ENCODE measurements around the gene ELMO1.
A peak's percentile ranks its signal among the peaks of the same experiment; 100 is the strongest.

ELMO1 gene

DNA sequence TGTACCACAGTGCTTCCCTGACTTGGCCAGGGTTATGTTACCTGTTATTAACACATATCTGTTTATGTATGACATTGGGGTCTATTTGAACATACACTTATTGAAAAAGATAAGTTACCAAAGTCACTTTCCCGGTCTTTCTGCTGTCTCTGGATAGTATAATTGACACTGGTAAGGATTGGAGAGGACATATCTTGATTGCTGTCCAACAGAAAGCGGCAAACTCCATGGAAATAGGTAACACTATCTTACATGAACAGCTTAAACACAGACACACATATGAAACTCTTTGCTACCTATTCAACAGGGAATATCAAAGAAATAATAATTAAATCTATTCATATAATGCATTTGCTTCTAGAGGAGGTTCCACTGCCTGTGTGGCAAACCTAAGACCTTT lies 441.9 kb downstream of the ELMO1 start:
- Histone ChIP-seq H3K27ac (no peak overlapping the region), H3K4me3 (no peak overlapping the region)
- no peak for DNase-seq (ENCODE audit: low spot score)
- TF ChIP-seq, protein P1, sequence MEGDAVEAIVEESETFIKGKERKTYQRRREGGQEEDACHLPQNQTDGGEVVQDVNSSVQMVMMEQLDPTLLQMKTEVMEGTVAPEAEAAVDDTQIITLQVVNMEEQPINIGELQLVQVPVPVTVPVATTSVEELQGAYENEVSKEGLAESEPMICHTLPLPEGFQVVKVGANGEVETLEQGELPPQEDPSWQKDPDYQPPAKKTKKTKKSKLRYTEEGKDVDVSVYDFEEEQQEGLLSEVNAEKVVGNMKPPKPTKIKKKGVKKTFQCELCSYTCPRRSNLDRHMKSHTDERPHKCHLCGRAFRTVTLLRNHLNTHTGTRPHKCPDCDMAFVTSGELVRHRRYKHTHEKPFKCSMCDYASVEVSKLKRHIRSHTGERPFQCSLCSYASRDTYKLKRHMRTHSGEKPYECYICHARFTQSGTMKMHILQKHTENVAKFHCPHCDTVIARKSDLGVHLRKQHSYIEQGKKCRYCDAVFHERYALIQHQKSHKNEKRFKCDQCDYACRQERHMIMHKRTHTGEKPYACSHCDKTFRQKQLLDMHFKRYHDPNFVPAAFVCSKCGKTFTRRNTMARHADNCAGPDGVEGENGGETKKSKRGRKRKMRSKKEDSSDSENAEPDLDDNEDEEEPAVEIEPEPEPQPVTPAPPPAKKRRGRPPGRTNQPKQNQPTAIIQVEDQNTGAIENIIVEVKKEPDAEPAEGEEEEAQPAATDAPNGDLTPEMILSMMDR (IDR thresholded peaks at IDR 0.05): no peak

DNA sequence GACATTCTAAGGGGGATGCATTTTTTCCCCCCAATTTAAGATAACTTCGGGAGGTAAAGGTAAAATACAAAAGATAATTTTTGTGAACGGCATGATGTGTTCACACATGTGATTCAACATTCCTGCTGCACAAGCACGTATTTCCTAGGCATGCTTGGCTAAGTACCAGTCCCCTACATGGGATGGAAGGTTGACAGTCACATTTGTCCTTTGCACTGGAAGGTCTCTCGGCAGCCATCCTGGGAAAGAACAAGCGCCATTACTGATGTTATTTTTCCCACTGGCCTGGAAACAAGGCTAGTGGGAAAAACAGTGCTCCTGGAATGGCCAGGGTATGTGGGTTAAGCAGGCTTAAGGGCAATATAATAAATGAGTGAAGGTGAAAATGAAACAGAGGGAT lies 448.2 kb downstream of the ELMO1 start:
- Histone ChIP-seq H3K27ac (no peak overlapping the region), H3K4me3 (no peak overlapping the region)
- TF ChIP-seq, protein P1 (IDR thresholded peaks at IDR 0.05): no peak
- DNase-seq (ENCODE audit: low spot score): no peak

DNA sequence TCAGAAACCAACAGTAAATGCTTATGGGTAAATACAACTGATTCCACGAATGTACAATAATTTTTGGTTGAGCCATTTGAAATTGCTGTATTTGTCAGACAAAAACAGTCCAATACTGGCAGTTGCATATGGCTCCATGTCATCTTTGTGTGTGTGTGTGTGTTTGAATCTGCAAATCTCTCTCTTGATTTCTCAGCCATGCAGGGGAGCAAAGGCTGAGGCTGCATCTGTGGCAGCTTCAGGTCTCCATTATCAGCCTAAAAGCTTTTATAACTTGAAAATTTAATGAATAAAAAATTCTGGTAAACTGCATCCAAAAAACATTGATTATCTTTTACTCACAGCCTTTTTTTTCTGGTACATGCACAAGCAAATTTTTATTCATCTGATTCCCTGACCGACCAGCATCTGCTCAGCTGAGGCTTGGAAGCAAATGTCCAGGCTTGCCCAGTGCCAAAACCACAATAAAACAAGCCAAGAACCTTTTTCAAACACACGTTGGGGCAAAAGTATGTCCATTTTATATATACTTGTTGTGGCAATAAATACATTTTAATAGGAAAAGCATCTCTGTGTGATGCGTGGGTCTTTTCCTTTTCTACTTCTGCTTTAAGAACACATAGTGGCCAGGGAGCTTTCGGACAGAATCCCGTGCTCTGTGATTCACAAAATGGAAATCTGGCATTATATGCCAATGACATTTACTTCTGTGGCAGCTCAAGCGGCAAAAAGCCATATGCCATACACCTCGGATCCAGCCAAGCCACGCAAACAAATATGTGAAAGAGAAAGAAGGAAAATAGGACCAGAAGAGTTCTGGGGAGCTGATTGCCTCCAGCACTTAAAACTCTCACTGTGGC lies 448.8 kb downstream of the ELMO1 start:
- no peak for DNase-seq (ENCODE audit: low spot score)
- TF ChIP-seq, protein P1 (IDR thresholded peaks at IDR 0.05): no peak
- Histone ChIP-seq H3K4me3 (no peak overlapping the region), H3K27ac (no peak overlapping the region)

DNA sequence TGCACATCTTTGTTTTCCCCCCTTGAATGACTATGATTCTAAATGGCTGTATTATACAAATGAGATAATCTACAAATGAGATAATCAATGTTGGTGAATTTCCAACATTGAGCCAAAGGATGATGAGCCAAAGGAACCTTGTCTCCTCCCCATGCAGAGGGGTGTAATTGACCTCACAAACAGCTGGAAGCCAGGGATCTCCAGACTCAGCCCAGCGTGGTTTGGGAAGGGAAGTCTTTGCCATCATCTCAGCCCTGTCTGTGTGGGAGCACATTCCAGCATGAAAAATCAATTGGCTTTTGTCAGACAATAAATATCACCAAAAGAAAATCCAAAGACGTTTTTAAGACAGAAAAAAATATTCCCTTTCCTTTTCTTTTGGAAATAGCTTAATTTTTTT lies 452.9 kb downstream of the ELMO1 start:
- TF ChIP-seq, protein P1 (IDR thresholded peaks at IDR 0.05): no peak
- H3K4me3 ChIP-seq: no peak overlapping the region
- no peak overlapping the region for H3K27ac ChIP-seq
- DNase-seq (ENCODE audit: low spot score): no peak

DNA sequence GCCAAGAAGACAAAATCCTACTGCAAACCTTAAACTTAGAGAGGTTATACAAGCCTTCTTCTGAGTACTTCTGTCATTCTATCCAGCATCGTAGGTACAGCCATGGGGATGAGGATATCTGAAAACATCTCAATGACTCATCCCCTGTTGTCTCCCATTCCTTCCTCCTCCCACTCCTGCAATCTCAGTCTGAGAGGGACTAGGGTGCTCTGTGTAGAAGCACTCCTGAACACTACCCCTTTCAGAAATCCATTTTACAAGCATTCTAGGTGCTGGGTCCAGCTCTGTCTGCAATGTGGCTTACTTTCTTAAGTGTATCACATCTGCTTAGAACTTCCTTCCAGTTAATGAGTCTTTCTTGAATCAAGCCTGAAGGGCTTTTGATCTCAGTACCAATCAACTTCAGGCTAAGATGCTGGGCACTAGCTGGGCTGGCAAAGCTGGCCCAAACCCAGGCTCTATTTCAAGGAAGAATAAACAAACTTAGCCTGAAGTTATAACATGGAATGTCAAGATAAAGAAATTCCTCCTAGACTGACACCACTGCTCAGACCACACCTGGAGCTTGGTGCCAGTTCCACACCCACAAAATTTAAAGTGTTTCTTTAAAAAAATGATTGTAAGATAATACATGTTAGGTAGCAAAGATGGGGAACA lies 454.1 kb downstream of the ELMO1 start:
- TF ChIP-seq, protein P1 (IDR thresholded peaks at IDR 0.05): no peak
- Histone ChIP-seq H3K27ac (no peak overlapping the region), H3K4me3 (no peak overlapping the region)
- no peak for DNase-seq (ENCODE audit: low spot score)

DNA sequence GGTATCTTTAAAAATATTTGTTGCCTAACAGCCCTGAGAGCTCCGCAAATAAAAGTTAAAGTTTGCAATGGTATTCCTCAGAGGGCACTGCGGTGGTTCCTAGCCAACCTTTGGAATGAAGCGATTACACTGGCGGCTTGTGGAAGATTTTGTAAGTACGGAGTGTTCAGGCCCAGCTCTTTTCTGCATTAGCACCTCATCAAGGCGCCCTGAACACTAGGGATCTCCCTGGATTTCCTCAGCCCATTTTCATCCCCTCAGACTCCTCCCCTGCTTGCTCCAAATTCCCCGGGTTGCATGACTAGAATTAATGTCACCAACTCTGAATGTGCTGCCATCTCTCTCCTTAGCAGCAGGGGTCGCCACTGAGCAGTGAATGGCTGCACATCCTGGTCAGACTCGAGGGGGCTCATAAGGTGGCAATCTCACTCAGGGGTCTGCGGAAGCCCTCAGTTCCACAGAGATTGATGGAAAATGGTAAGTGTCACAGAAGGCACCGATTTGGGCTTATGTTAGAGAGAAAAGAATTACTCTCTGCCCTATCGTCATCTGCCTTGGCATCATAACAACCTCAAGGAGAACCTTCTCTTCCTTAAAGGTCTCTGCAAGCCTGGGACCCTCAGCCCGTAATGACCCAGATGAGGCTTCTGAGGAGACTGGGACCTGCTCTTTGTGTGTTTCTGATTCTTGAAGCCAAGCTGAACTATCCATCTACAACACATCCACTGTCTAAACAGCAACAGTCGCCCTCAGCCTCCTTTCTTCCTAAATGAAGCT lies 461.5 kb downstream of the ELMO1 start:
- H3K27ac ChIP-seq: no peak overlapping the region
- DNase-seq (ENCODE audit: low spot score): no peak
- no peak overlapping the region for H3K4me3 ChIP-seq
- TF ChIP-seq, protein P1 (IDR thresholded peaks at IDR 0.05): peak; percentile 49
